Neural crest cell (in vitro differentiated cells): ENCODE data around the gene CYB561. TPM values are rescaled to one million over a fixed set of nuclear protein-coding genes. Genes with fewer than 3 reads are reported as not detected.

Source experiments
- DNase-seq: peaks from one replicate; pipeline ENCODE4 v3.0.0; 2021; ENCODE audit warnings: low read depth, mixed read lengths, low spot score
- H3K27ac Mint-ChIP-seq: one replicate; pipeline ENCODE4 v1.8.0; 2021; ENCODE audit warnings: mild to moderate bottlenecking, mixed read lengths; ENCODE audit not compliant: unreplicated experiment
- H3K27me3 Mint-ChIP-seq: 2 replicates; pipeline ENCODE4 v1.8.0; 2021; ENCODE audit warnings: low read depth, mild to moderate bottlenecking, mixed read lengths
- H3K36me3 Mint-ChIP-seq: 2 replicates; pipeline ENCODE4 v1.8.0; 2021; ENCODE audit warnings: low read depth, mild to moderate bottlenecking, mixed read lengths
- H3K4me1 Mint-ChIP-seq: 2 replicates; pipeline ENCODE4 v1.8.0; 2021; ENCODE audit warnings: mixed read lengths
- H3K4me3 Mint-ChIP-seq: one replicate; pipeline ENCODE4 v1.8.0; 2021; ENCODE audit warnings: mild to moderate bottlenecking, mixed read lengths
- H3K9me3 Mint-ChIP-seq: 2 replicates; pipeline ENCODE4 v1.8.0; 2021; ENCODE audit warnings: mixed read lengths
- CTCF ChIP-seq: fragments of 200-600 bp; sonication (generic); conservative IDR thresholded peaks from 2 replicates; pipeline ENCODE4 v1.5.0; 2021; ENCODE audit warnings: antibody characterized with exemption, mild to moderate bottlenecking
- total RNA-seq: library from RNA; stranded (reverse); gene quantifications from 2 replicates; pipeline ENCODE4 v1.2.1, GENCODE V29; 2021

The CYB561 gene
- total RNA-seq, 1 donor from 2014 or later, result 12.2 TPM

DNA sequence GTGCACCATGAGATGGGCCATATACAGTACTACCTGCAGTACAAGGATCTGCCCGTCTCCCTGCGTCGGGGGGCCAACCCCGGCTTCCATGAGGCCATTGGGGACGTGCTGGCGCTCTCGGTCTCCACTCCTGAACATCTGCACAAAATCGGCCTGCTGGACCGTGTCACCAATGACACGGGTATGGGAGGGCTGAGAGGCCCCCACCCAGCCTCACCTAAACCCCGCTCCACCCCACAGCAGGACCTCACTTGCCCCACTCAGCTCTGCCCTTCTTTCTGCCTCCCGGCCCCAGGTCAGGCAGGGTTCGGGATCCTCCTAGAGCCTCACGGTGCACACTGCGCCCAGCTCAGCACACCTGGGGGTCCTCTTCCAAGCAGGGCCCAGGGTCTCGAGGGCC lies 36.4 kb upstream of the CYB561 start:
- no peak for TF ChIP-seq CTCF
- DNase-seq, result no peak

DNA sequence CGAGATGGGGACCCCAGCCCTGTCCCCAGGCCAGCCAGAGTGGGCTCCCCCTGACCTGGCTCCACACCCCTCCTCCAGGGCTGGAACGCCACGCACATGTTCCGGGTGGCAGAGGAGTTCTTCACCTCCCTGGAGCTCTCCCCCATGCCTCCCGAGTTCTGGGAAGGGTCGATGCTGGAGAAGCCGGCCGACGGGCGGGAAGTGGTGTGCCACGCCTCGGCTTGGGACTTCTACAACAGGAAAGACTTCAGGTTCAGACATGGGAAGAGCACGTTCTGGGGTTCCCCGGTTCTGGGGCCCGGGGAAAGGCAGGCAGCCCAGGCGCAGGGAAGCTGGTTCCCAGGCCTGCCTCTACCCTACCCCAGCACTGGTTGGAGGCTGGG lies 35.4 kb upstream of the CYB561 start:
- no peaks in the 10 kb centered on the region for H3K9me3 Mint-ChIP-seq
- H3K27ac Mint-ChIP-seq, result no peak overlapping the region
- TF ChIP-seq CTCF, result no peak
- no peaks in the 10 kb centered on the region for H3K36me3 Mint-ChIP-seq
- DNase-seq, result no peak
- H3K4me3 Mint-ChIP-seq, result no peak overlapping the region
- H3K4me1 Mint-ChIP-seq, result peaks cover 4% of the 10 kb centered on the region
- peaks cover 29% of the 10 kb centered on the region for H3K27me3 Mint-ChIP-seq

More for the DNA sequence above, 36.4 kb upstream of the CYB561 start:
- Mint-ChIP-seq H3K4me3 (no peak overlapping the region), H3K36me3 (no peaks in the 10 kb centered on the region), H3K27ac (no peak overlapping the region), H3K27me3 (peaks cover 28% of the 10 kb centered on the region), H3K4me1 (peaks cover 2% of the 10 kb centered on the region), H3K9me3 (no peaks in the 10 kb centered on the region)

DNA sequence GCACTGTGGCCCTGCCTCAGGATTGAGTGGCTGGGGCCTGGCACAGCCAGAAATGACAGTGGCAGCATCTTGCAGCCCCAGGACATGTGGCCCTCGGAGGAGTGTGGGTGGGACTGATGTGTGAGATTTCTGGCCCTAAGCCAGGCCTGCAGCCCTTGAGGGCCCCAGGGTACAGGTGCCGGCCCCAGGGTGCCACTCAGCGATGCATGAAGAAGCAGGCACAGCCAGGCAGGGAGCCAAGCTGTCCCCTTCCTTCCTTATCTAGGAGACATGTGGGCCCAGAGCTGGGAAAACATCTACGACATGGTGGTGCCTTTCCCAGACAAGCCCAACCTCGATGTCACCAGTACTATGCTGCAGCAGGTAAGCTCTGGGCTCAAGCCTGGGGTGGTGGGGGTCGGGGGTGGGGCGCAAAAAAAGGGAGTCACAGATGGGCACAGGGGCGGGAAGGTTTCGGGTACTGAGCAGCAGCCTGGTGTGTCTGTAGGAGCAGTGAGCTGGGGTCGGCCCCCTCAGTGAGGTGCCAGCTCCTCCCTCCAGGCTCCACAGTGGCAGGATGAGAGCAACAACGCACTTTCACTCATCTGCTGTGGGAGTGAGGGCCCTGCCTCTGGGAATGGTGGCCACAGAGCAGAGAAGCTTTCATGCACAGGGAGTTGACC lies 34.9 kb upstream of the CYB561 start:
- Mint-ChIP-seq H3K36me3 (no peaks in the 10 kb centered on the region), H3K4me1 (peaks cover 4% of the 10 kb centered on the region), H3K27ac (no peak overlapping the region), H3K27me3 (peaks cover 33% of the 10 kb centered on the region), H3K4me3 (no peak overlapping the region), H3K9me3 (no peaks in the 10 kb centered on the region)
- DNase-seq, result no peak
- TF ChIP-seq CTCF, result no peak

DNA sequence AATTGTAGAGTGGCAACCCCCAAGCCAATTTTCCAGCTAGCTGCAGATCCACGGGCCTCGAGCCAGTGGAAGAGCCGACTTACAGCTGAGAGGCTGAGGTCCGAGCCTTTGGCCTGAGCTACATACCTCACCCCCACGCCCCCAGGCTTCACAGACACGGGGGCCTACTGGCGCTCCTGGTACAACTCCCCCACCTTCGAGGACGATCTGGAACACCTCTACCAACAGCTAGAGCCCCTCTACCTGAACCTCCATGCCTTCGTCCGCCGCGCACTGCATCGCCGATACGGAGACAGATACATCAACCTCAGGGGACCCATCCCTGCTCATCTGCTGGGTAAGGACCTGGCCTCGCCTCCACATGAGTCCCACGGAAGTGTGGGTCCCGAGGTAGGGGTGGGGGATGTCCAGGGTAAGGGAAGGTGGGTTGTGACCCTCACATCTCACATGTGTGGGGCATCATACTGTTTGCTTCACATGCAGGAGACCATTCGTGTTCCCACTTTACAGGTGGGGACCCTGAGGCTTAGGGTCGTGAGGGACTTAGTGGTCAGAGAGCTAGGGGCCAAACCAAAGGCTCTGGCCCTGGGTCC lies 34.2 kb upstream of the CYB561 start:
- Mint-ChIP-seq H3K9me3 (no peaks in the 10 kb centered on the region), H3K4me1 (peaks cover 4% of the 10 kb centered on the region), H3K4me3 (no peak overlapping the region), H3K27ac (no peak overlapping the region), H3K36me3 (no peaks in the 10 kb centered on the region), H3K27me3 (peaks cover 39% of the 10 kb centered on the region)
- DNase-seq, result no peak
- TF ChIP-seq CTCF, result no peak

DNA sequence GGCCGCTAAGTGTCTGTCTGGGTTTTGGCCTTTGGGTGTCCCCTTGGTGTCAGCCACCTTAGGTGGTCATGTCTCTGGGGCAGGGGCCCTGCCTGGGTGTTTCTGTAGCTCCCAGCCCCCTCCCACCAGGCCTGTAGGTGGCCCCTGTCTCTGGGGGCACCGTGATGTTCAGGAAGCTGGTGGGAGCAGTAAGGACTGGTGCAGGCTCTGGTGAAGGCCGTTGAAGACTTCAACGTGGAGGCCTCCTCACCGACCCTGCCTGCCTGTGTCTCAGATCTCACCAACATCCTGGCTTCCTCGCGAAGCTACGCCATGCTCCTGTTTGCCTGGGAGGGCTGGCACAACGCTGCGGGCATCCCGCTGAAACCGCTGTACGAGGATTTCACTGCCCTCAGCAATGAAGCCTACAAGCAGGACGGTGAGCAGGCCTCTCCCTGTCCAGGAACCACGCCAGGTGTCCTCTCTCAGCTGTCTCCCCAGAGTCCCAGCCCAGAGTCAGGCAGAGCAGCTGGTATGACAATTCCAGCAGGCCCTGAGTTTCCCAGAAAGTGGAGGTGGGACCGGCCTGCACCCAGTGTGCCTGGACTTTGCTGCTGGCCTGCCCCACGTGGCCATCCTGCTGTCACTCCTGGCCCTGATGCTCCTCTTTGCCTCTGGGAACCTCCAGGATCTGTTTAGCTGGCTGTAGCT lies 33.5 kb upstream of the CYB561 start:
- TF ChIP-seq CTCF, result no peak
- Mint-ChIP-seq H3K27ac (no peak overlapping the region), H3K4me1 (peaks cover 4% of the 10 kb centered on the region), H3K27me3 (peaks cover 46% of the 10 kb centered on the region), H3K36me3 (no peaks in the 10 kb centered on the region), H3K9me3 (no peaks in the 10 kb centered on the region), H3K4me3 (peak overlapping the region; percentile 81)
- no peak for DNase-seq
